HEK293T (cell line): ENCODE data around the gene FGD5.

ENCODE experiments used
- CTBP1 ChIP-seq: fragments of 450-650 bp; IDR thresholded peaks from 2 replicates; pipeline ENCODE4 v1.6.1; 2016; ENCODE audit warnings: borderline replicate concordance
- FOXK2 ChIP-seq: fragments of 450-650 bp; IDR thresholded peaks from 2 replicates; pipeline ENCODE4 v1.6.1; 2016; ENCODE audit warnings: mild to moderate bottlenecking
- FOXM1 ChIP-seq: fragments of 450-650 bp; IDR thresholded peaks from 2 replicates; pipeline ENCODE4 v1.6.1; 2017; ENCODE audit warnings: mild to moderate bottlenecking, borderline replicate concordance
- SP1 ChIP-seq: fragments of 450-650 bp; IDR thresholded peaks from 2 replicates; pipeline ENCODE4 v1.6.1; 2017
- TARDBP ChIP-seq: fragments of 450-650 bp; IDR thresholded peaks from 2 replicates; pipeline ENCODE4 v1.6.1; 2016
- ZNF384 ChIP-seq: fragments of 450-650 bp; IDR thresholded peaks from 2 replicates; pipeline ENCODE4 v1.6.1; 2016

DNA sequence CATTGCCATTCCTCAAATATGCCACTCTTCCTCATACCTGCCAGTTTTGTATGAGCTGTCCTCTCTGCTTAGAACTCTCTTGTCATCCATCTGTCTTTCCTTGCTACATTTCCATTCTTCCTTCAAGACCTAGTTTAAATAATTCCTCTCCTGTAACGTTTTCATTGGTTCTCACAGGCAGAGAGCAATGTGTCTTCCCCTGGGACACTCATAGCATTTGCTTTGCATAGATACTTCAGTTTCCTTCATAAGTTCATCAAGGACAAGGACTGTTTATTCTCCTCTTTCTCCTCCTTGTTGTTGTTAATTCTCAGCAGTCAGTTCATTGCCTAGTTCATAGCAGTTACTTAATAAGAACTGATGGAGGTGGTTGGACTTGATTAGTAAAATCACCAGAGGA is 139.2 kb downstream of the FGD5 start:
- no peak for TF ChIP-seq CTBP1
- no peak for TF ChIP-seq SP1
- TF ChIP-seq FOXK2: no peak
- no peak for TF ChIP-seq FOXM1
- no peak for TF ChIP-seq ZNF384
- TF ChIP-seq TARDBP: no peak
